ENCODE measurements around the gene SLC5A5. TPM values are rescaled to one million over a fixed set of nuclear protein-coding genes. Genes with fewer than 3 reads are reported as not detected.
A peak's percentile ranks its signal among the peaks of the same experiment; 100 is the strongest.

The SLC5A5 gene
- polyA plus RNA-seq, 3 donors from 2014 or later: 0.75 to 1.4 TPM; not detected in 1

GRCh38 chr19:17931532-17932191 is 59.9 kb downstream of the SLC5A5 start:
- peak overlapping the region; percentile 74 to 85 (median 75) for H3K4me3 Mint-ChIP-seq
- peaks cover 6 to 9% (median 8%) of the 10 kb centered on the region in 3 donors for H3K27me3 Mint-ChIP-seq (ENCODE audit: low read depth in 3 of 3)
- H3K27ac Mint-ChIP-seq: peak overlapping the region in 3 of 6 donors; percentile 62 to 74 (median 63)
- peaks cover 20 to 21% of the 10 kb centered on the region in 2 donors for H3K4me1 Mint-ChIP-seq
- H3K36me3 Mint-ChIP-seq: no peaks in the 10 kb centered on the region
- H3K9me3 Mint-ChIP-seq: no peaks in the 10 kb centered on the region
- no peak for DNase-seq

DNA sequence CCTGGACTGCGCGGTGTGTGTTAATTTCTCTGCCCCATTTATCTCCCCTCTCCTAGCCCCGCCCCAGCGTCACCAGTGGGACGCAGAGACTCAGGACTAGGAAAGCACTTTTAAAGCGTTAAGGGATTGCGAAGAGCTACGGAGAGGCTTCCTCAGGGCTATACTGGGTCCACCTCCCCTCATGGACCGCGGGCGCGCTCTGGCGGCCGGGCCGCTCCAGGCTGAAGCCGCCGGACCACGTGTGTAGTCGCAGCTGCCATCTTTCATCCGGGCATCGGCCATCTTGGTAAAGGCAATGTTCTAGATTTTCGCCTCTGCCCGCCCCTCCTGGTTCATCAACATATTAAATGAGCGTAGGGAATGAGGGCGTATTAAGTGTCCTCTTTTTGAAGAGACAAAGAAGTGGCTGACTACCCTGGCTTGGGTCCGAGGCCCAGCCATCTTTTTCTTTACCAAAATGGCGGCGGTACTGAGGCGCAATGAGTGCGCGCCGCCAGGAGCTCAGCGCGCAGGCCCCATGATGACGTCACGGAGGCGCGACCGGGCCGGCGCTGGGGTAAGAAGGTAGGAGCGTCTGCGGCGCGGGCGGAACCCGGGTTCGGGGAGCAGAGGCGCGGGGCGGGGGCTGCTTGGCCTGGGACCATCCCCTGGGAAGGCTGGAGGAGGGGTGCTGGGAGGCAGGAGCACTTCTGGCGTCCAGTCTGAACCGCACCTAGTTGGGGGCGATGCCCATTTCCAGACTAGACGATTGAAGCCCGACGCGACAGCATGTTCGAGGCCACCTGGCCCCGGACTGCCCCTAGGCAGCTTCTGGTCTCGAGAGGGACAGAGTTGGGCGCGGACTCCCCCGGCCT is 61.0 kb downstream of the SLC5A5 start, which contains the start of gene CCDC124:
TSS of gene CCDC124 (plus strand) at position 531 of the 854 bp plus-strand sequence. CDS start 3,406 bp downstream, outside the sequence.
- Mint-ChIP-seq H3K4me1 (peaks cover 20 to 21% of the 10 kb centered on the region in 2 donors), H3K9me3 (no peaks in the 10 kb centered on the region), H3K36me3 (no peaks in the 10 kb centered on the region), H3K4me3 (peak within 1 kb of the TSS; percentile 85 to 95 (median 90)), H3K27me3 (ENCODE audit: low read depth in 3 of 3) (peaks cover 5 to 8% (median 8%) of the 10 kb centered on the region in 3 donors), H3K27ac (peak within 1 kb of the TSS; percentile 92 to 98 (median 96))
- DNase-seq: peak; percentile 90 to 93 (median 93)

DNA sequence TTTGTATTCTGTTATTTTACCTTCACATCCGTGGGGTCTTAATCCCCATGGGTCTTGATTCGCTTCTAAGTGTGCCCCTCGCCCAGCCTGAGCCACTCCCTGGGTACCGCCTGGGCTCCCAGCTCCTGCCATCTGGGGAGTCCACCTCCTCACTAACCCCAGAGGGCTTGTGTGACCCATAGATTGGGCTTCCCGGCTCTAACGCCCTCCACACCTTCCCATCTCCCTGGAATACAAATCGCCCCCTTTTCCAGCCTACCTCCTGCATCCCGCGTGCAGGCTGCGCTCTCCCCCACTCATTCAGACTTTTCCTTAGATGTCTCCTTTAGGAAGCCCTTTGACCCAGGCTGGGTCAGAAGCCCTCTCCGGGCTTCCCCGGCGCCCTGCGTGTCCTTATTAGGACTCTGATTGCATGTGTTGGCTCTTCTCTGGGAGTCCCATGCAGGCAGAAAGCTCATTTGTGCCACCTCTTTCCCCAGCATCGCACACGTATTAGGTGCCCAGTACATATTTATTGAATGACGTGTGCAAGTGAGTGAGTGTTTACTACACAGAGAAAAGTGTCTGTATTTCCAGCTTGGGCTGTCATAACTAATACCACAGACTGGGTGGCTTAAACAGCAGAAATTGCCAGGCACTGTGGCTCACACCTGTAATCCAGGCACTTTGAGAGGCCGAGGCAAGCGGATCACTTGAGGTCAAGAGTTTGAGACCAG is 61.8 kb downstream of the SLC5A5 start:
- Mint-ChIP-seq H3K4me3 (peak overlapping the region; percentile 85 to 95 (median 90)), H3K9me3 (no peaks in the 10 kb centered on the region), H3K27me3 (ENCODE audit: low read depth in 3 of 3) (peaks cover 5 to 8% (median 8%) of the 10 kb centered on the region in 3 donors), H3K4me1 (peaks cover 20 to 21% of the 10 kb centered on the region in 2 donors), H3K27ac (peak overlapping the region; percentile 92 to 98 (median 96)), H3K36me3 (no peaks in the 10 kb centered on the region)
- no peak for DNase-seq

- Mint-ChIP-seq H3K27me3 (ENCODE audit: low read depth in 3 of 3) (peaks cover 5 to 8% (median 7%) of the 10 kb centered on the region in 3 donors), H3K4me3 (no peak overlapping the region), H3K36me3 (peaks cover 0 to 3% (median 0%) of the 10 kb centered on the region in 3 donors), H3K27ac (no peak overlapping the region), H3K4me1 (peaks cover 20 to 21% of the 10 kb centered on the region in 2 donors), H3K9me3 (no peaks in the 10 kb centered on the region)
- no peak for DNase-seq
These were observed 64.6 kb downstream of the SLC5A5 start for GRCh38 chr19:17936379-17936778.

- Mint-ChIP-seq H3K36me3 (peaks cover 0 to 3% (median 0%) of the 10 kb centered on the region in 3 donors), H3K9me3 (no peaks in the 10 kb centered on the region), H3K4me1 (peaks cover 11 to 14% of the 10 kb centered on the region in 2 donors), H3K27me3 (ENCODE audit: low read depth in 3 of 3) (peaks cover 5 to 6% (median 6%) of the 10 kb centered on the region in 3 donors), H3K4me3 (no peak overlapping the region), H3K27ac (no peak overlapping the region)
- DNase-seq: no peak
These were observed 65.7 kb downstream of the SLC5A5 start for GRCh38 chr19:17937371-17937900.

DNA sequence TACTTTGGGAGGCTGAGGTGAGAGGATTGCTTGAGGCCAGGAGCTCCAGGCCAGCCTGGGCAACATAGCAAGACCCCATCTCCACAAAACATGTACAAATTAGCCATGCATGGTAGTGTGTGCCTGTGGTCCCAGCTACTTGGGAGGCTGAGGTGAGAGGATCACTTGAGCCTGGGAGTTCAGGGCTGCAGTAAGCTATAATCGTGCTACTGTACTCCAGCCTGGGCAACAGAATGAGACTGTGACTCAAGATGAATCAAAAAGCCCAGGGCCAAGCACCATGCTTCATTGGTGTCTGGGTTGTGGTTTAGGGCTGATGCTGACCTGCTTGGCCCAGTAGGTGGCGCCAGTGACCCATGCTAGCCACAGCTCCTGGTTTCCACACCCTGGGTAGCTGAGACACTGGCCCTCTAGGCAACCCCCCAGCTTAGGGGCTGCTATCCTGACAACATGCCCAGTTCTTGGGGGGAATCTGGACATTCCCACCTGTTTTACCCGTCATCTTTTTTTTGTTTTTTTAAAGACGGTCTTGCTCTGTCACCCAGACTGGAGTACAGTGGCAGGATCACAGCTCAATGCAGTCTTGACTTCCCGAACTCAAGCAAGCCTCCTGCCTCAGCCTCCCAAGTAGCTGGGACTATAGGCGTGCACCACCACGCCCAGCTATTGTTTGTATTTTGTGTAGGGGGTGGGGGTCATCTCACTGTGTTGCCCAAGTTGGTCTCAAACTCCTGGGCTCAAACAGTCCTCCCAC is 66.5 kb downstream of the SLC5A5 start:
- H3K4me3 Mint-ChIP-seq: no peak overlapping the region
- DNase-seq: peak; percentile 74 to 78 (median 76)
- no peaks in the 10 kb centered on the region for H3K27me3 Mint-ChIP-seq (ENCODE audit: low read depth in 3 of 3)
- H3K27ac Mint-ChIP-seq: peak overlapping the region in 1 of 6 donors; percentile 67
- peaks cover 0 to 3% (median 0%) of the 10 kb centered on the region in 3 donors for H3K36me3 Mint-ChIP-seq
- H3K9me3 Mint-ChIP-seq: no peaks in the 10 kb centered on the region
- H3K4me1 Mint-ChIP-seq: peaks cover 6 to 11% of the 10 kb centered on the region in 2 donors

DNA sequence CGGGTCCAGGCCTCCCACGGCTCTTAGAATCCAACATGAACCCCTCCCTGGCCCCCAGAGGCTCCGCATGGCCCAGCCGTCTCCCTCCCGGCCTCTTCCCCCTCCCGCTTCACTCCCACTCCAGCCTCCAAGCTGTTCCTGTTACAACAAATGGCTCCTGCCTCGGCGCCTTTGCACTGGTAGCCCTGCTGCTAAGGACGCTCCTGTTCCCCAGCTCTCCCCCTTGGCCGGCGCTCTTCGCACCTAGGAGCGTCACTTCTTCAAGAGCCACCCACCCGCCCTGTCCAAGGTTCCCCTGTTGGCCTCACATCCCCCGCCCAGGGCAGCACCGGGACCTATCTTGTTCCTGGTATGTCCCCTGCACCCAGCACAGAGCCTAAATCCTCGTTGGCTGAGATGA is 70.4 kb downstream of the SLC5A5 start:
- Mint-ChIP-seq H3K27me3 (ENCODE audit: low read depth in 3 of 3) (peaks cover 5 to 14% (median 6%) of the 10 kb centered on the region in 3 donors), H3K4me1 (peaks cover 3 to 5% of the 10 kb centered on the region in 2 donors), H3K27ac (no peak overlapping the region), H3K36me3 (peaks cover 0 to 3% (median 0%) of the 10 kb centered on the region in 3 donors), H3K9me3 (no peaks in the 10 kb centered on the region), H3K4me3 (no peak overlapping the region)
- DNase-seq: no peak

GRCh38 chr19:17942582-17943273 is 71.0 kb downstream of the SLC5A5 start:
- H3K27ac Mint-ChIP-seq: no peak overlapping the region
- no peak for DNase-seq
- peaks cover 0 to 3% (median 0%) of the 10 kb centered on the region in 3 donors for H3K36me3 Mint-ChIP-seq
- H3K9me3 Mint-ChIP-seq: no peaks in the 10 kb centered on the region
- peaks cover 7 to 9% of the 10 kb centered on the region in 2 donors for H3K4me1 Mint-ChIP-seq
- peaks cover 9 to 20% (median 10%) of the 10 kb centered on the region in 3 donors for H3K27me3 Mint-ChIP-seq (ENCODE audit: low read depth in 3 of 3)
- H3K4me3 Mint-ChIP-seq: no peak overlapping the region

DNA sequence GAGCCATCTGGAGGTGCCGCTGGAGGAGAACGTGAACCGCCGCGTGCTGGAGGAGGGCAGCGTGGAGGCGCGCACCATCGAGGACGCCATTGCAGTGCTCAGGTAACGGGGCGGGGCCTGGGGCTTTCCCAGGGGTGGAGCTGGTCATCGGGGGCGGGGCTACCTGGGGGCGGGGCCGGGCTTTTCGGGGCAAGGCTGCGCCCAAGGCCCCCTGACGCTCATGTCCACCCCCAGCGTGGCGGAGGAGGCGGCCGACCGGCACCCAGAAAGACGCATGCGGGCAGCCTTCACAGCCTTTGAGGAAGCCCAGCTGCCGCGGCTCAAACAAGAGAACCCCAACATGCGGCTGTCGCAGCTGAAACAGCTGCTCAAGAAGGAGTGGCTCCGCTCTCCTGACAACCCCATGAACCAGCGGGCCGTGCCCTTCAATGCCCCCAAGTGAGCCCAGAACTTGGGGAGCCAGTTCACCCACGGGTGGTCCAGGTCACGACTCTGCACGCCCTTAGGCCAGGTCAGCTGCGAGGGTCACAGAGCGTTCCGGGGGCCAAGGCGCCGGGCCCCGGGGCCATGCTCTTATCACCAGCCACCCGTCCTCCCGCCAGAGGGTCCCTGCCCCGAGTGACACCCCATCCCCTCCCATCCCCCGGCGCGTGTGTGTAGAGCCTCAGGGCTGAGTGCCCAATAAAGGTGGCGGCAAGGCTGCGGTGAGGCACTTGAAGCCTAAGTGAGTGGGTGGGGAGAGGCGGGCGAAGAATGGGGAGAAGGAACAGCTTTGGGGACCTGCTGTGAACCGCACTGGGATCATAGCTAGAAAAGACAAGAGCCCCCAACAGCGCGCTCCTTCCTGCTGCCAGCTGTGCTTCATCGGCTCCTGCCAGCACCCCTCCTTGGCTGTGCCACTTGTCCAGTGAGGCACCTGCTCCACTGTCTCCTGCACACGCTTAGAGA is 71.8 kb downstream of the SLC5A5 start:
- Mint-ChIP-seq H3K36me3 (peaks cover 0 to 3% (median 0%) of the 10 kb centered on the region in 3 donors), H3K4me3 (no peak overlapping the region), H3K27ac (no peak overlapping the region), H3K9me3 (no peaks in the 10 kb centered on the region), H3K4me1 (peaks cover 8 to 9% of the 10 kb centered on the region in 2 donors), H3K27me3 (ENCODE audit: low read depth in 3 of 3) (peaks cover 10 to 21% (median 11%) of the 10 kb centered on the region in 3 donors)
- DNase-seq: no peak

DNA sequence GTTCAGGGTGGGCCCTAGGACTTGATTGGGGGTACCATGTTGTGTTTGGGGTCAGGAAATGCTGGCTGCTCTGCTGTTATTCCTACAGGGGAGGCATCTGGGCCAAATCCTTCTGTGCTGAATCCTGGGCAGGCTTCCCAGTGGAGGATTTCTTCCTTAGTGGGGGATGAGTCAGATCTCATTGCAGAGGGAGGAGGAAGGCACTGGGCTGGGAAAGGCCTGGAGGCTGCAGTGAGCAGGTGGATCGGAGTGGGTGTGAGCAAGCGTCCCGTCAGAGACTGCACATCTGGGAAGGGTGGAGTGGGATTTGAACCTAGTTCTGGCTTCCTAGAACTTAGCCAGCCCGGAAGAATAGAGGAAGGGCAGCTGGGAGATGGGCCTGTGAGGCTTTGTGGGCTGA is 72.6 kb downstream of the SLC5A5 start:
- H3K27ac Mint-ChIP-seq: peak overlapping the region in 3 of 6 donors; percentile 18 to 41 (median 32)
- H3K36me3 Mint-ChIP-seq: peaks cover 0 to 3% (median 0%) of the 10 kb centered on the region in 3 donors
- no peak for DNase-seq
- H3K4me1 Mint-ChIP-seq: peaks cover 14 to 15% of the 10 kb centered on the region in 2 donors
- H3K9me3 Mint-ChIP-seq: no peaks in the 10 kb centered on the region
- peaks cover 13 to 24% (median 18%) of the 10 kb centered on the region in 3 donors for H3K27me3 Mint-ChIP-seq (ENCODE audit: low read depth in 3 of 3)
- no peak overlapping the region for H3K4me3 Mint-ChIP-seq
